Endothelial cell (in vitro differentiated cells): ENCODE measurements around the gene DDX59. TPM values are rescaled to one million over a fixed set of nuclear protein-coding genes. Genes with fewer than 3 reads are reported as not detected.

Experiments used
- DNase-seq: peaks from one replicate; pipeline ENCODE4 v3.0.0; 2021; ENCODE audit warnings: low spot score
- H3K27ac Mint-ChIP-seq: one replicate; pipeline ENCODE4 v1.8.0; 2021; ENCODE audit warnings: mixed read lengths, inconsistent platforms; ENCODE audit not compliant: unreplicated experiment
- H3K27me3 Mint-ChIP-seq: one replicate; pipeline ENCODE4 v1.8.0; 2021; ENCODE audit warnings: mild to moderate bottlenecking, moderate library complexity, mixed read lengths, inconsistent platforms; ENCODE audit not compliant: unreplicated experiment
- H3K36me3 Mint-ChIP-seq: one replicate; pipeline ENCODE4 v1.8.0; 2021; ENCODE audit warnings: mild to moderate bottlenecking, low read depth, mixed read lengths, inconsistent platforms; ENCODE audit not compliant: unreplicated experiment
- H3K4me1 Mint-ChIP-seq: one replicate; pipeline ENCODE4 v1.8.0; 2021; ENCODE audit warnings: mild to moderate bottlenecking, mixed read lengths, inconsistent platforms; ENCODE audit not compliant: unreplicated experiment
- H3K4me3 Mint-ChIP-seq: one replicate; pipeline ENCODE4 v1.8.0; 2021; ENCODE audit warnings: mild to moderate bottlenecking, mixed read lengths, inconsistent platforms; ENCODE audit not compliant: unreplicated experiment
- H3K9me3 Mint-ChIP-seq: one replicate; pipeline ENCODE4 v1.8.0; 2021; ENCODE audit warnings: mixed read lengths, inconsistent platforms; ENCODE audit not compliant: unreplicated experiment
- CTCF ChIP-seq: fragments of 200-600 bp; sonication (generic); IDR thresholded peaks from one replicate; pipeline ENCODE4 v1.5.0; 2021; ENCODE audit warnings: antibody characterized with exemption; ENCODE audit not compliant: unreplicated experiment
- total RNA-seq: library from RNA; stranded (reverse); fragmentation: NEBNext Ultra II Directional; extraction: Animal tissue kit (Norgen Biotek cat#: 25700); gene quantifications from one replicate; pipeline ENCODE4 v1.2.1, GENCODE V29; 2021; ENCODE audit not compliant: unreplicated experiment

Gene DDX59
- total RNA-seq, 1 donor from 2014 or later, result 20.1 TPM

- Mint-ChIP-seq H3K27ac (peak within 1 kb of the TSS; percentile 92), H3K9me3 (no peaks in the 10 kb centered on the region), H3K36me3 (no peaks in the 10 kb centered on the region), H3K27me3 (no peaks in the 10 kb centered on the region), H3K4me3 (peak within 1 kb of the TSS; percentile 95), H3K4me1 (peaks cover 15% of the 10 kb centered on the region)
- TF ChIP-seq CTCF, result no peak
- DNase-seq, result peak; percentile 89
These were observed 49.2 kb downstream of the DDX59 start, which contains the start of gene KIF14 for GRCh38 chr1:200620273-200621131. TSS of gene KIF14 (minus strand) at chr1:200620751. CDS start at chr1:200618723, 2,028 bp downstream.

GRCh38 chr1:200619894-200620272, 49.8 kb downstream of the DDX59 start:
- DNase-seq, result no peak
- Mint-ChIP-seq H3K9me3 (no peaks in the 10 kb centered on the region), H3K27ac (peak overlapping the region; percentile 92), H3K4me3 (peak overlapping the region; percentile 95), H3K36me3 (no peaks in the 10 kb centered on the region), H3K4me1 (peaks cover 15% of the 10 kb centered on the region), H3K27me3 (no peaks in the 10 kb centered on the region)
- no peak for TF ChIP-seq CTCF

GRCh38 chr1:200610846-200611245, 58.9 kb downstream of the DDX59 start:
- no peaks in the 10 kb centered on the region for H3K4me1 Mint-ChIP-seq
- no peak for TF ChIP-seq CTCF
- no peaks in the 10 kb centered on the region for H3K27me3 Mint-ChIP-seq
- no peak overlapping the region for H3K4me3 Mint-ChIP-seq
- DNase-seq, result no peak
- no peak overlapping the region for H3K27ac Mint-ChIP-seq
- H3K9me3 Mint-ChIP-seq, result no peaks in the 10 kb centered on the region
- H3K36me3 Mint-ChIP-seq, result peaks cover 4% of the 10 kb centered on the region

GRCh38 chr1:200602632-200603031, 67.1 kb downstream of the DDX59 start:
- no peak for TF ChIP-seq CTCF
- H3K9me3 Mint-ChIP-seq, result no peaks in the 10 kb centered on the region
- H3K4me3 Mint-ChIP-seq, result no peak overlapping the region
- no peaks in the 10 kb centered on the region for H3K36me3 Mint-ChIP-seq
- H3K27me3 Mint-ChIP-seq, result no peaks in the 10 kb centered on the region
- no peak for DNase-seq
- H3K4me1 Mint-ChIP-seq, result no peaks in the 10 kb centered on the region
- H3K27ac Mint-ChIP-seq, result no peak overlapping the region

Other genes with a start within 250 kb of the DDX59 start
- 3.8 TPM for gene KIF14, start 49.2 kb downstream of the DDX59 start, total RNA-seq
- gene CAMSAP2, start 69.0 kb upstream of the DDX59 start, total RNA-seq, result 39.5 TPM
- gene GPR25, start 203.1 kb upstream of the DDX59 start, total RNA-seq, result not detected
- gene INAVA, start 225.0 kb upstream of the DDX59 start, total RNA-seq, result 35.8 TPM